ENCODE data around the gene TMEM151B. TPM values are rescaled to one million over a fixed set of nuclear protein-coding genes. Genes with fewer than 3 reads are reported as not detected.
"Not testable (repeated sequence)": the region's sequence is repeated elsewhere in the genome, so short reads cannot be mapped to it uniquely, and the experiment has no call there.

TMEM151B gene
- total RNA-seq, 2 experiments from 2014 or later: not detected

DNA sequence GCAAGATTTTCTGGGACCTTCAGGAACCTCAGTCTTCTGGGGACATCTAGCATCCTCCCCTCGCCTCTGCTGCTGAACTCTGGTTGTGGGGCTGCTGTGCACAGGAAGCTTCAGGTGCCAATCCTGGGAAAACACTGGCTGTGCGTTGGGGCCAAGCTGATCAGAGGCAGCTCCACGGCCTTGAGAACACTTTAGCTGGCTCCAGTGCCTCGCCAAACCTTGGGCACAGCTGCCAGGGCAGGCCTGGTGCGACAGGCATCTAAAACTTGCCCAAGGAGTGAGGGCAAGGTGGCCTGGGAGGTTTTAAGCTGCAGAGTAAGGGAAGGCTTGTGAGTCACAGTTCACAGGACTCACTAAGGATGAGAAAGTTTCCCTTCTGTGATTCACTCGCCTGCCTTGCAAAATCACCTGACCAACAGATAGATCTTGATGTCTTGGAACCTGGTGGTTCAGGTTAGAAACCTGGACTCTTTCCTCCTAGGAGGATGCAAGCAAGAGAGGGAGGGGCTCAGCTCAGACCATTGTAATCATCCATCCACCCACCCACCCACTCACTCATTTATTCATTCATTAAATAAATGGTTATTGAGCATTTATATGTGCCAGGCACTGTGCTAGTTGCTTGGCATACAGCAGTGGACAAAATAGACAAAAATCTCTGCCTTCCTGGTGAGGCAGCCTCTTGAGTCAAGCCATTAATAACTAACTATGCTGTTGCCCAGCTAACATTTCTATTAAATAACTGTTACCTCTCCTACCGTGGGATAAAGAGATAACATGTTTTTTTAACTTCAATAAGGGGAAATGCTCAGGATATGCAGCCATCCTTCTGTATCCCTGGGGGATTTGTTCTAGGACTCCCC is 69.7 kb downstream of the TMEM151B start:
- POLR2A ChIA-PET: no interaction called here
- Mint-ChIP-seq H3K4me3 (no peak overlapping the region), H3K9me3 (no peaks in the 10 kb centered on the region), H3K4me1 (no peaks in the 10 kb centered on the region), H3K36me3 (ENCODE audit: low read depth) (no peaks in the 10 kb centered on the region), H3K27me3 (peaks cover 42% of the 10 kb centered on the region), H3K27ac (no peak overlapping the region)
- no peak for DNase-seq
- CTCF ChIA-PET: interaction anchor here (1.0 to 6.5 kb wide), 5 partner anchors 11 to 167 kb away, joined by 3 to 69 read pairs (median 4); partner anchors contain the start of genes AARS2 and TMEM151B

DNA sequence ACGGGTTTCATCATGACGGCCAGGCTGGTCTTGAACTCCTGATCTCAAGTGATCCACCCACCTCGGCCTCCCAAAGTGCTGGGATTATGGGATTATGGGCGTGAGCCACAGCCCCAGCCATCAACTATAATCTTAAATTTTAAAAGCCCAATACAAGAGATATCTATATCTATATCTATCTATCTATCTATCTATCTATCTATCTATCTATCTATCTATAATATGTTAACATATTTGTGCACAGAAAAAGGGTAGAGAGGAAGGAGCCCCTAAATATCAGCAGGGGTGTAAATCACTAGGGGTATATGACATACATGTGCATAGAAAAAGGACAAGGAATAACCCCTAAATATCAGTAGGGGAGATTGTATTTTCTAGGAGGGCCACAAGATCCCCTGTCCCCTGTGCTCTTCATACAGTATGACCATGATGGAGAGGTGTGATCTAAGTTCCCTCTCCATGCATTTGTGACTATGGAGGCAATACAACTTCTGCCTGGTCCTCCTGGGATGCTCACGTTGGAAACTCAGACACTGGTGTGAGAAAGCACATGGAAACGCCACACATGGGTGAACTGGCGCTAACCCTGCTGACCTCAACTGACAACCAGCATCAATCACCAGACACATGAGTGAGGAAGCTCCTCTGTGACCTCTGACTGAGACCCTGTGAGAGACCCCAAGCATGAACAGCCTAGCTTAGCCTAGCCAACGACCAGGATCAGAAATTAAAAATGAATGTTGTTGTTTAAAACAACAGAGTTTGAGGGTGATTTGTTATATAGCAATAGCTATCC is 71.0 kb downstream of the TMEM151B start:
- peaks cover 48% of the 10 kb centered on the region for H3K27me3 Mint-ChIP-seq
- CTCF ChIA-PET: interaction anchor here (0.7 to 1.5 kb wide), 5 partner anchors 28 to 1592 kb away, joined by 3 to 7 read pairs (median 3); partner anchors contain the start of gene AARS2
- H3K36me3 Mint-ChIP-seq (ENCODE audit: low read depth): no peaks in the 10 kb centered on the region
- no peak for DNase-seq
- H3K9me3 Mint-ChIP-seq: no peaks in the 10 kb centered on the region
- POLR2A ChIA-PET: no interaction called here
- H3K4me3 Mint-ChIP-seq: no peak overlapping the region
- H3K27ac Mint-ChIP-seq: no peak overlapping the region
- H3K4me1 Mint-ChIP-seq: no peaks in the 10 kb centered on the region

DNA sequence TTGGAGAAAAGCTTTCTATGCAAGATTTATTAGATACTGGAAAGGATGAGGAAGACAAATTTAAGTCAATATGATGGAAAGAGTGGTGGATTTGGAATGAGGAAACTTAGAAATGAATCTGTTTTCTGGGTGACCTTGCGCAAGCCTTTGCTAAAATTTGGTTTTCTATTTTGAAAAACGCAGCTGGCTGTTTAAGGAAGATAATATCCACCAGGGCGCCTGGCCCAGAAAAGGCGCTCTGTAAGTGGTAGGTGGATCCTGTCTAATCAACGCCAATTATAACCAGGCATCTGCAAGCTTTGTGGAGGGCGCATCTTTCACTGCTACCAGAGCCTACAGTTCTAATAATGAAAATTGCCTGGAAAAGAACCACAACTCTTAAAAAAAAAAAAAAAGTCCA is 71.8 kb downstream of the TMEM151B start:
- CTCF ChIA-PET: interaction anchor here (0.7 to 1.5 kb wide), 5 partner anchors 29 to 1591 kb away, joined by 3 to 7 read pairs (median 3); partner anchors contain the start of gene AARS2
- no peak overlapping the region for H3K4me3 Mint-ChIP-seq
- H3K27ac Mint-ChIP-seq: no peak overlapping the region
- H3K4me1 Mint-ChIP-seq: no peaks in the 10 kb centered on the region
- no peaks in the 10 kb centered on the region for H3K9me3 Mint-ChIP-seq
- H3K36me3 Mint-ChIP-seq (ENCODE audit: low read depth): no peaks in the 10 kb centered on the region
- no peak for DNase-seq
- H3K27me3 Mint-ChIP-seq: peaks cover 48% of the 10 kb centered on the region
- POLR2A ChIA-PET: interaction anchor here (0.6 kb wide), 1 partner anchor 29 kb away, joined by 3 read pairs; the partner anchor contains the start of gene AARS2

DNA sequence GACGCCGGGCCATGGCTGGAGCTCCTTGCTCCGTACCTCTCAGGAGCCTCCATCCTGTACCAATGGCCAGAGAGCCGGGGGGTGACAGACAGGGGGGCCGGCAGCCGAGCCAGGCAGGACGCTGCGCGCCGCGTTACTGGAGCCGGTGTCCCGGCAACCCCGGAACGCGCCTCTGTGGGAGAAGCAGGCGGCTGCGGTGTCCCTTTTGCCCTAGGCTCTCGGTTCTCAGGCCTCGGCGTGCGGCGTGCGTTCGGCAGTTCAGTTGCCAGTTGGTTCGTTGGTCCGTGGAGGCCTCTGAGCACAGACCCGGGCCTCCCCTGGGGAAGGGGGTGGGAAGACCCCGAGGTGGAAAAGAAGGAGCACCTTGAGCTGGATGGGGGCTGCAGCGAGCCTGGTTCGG is 72.2 kb downstream of the TMEM151B start, which contains the start of gene SPATS1:
Gene SPATS1 (plus strand): TSS at position 162 of the 400 bp plus-strand sequence. CDS start 446 bp downstream, outside the sequence.
- H3K27ac Mint-ChIP-seq: no peak within 1 kb of the TSS
- no peak for DNase-seq
- H3K9me3 Mint-ChIP-seq: no peaks in the 10 kb centered on the region
- POLR2A ChIA-PET: interaction anchor here (0.6 to 1.6 kb wide), 2 partner anchors 30 to 45 kb away, joined by 3 to 6 read pairs; partner anchors contain the start of genes AARS2 and CDC5L
- H3K36me3 Mint-ChIP-seq (ENCODE audit: low read depth): no peaks in the 10 kb centered on the region
- H3K27me3 Mint-ChIP-seq: peaks cover 48% of the 10 kb centered on the region
- CTCF ChIA-PET: interaction anchor here (0.7 to 1.5 kb wide), 3 partner anchors 30 to 1591 kb away, joined by 3 to 7 read pairs (median 3); partner anchors contain the start of gene AARS2
- H3K4me1 Mint-ChIP-seq: no peaks in the 10 kb centered on the region
- H3K4me3 Mint-ChIP-seq: no peak within 1 kb of the TSS

DNA sequence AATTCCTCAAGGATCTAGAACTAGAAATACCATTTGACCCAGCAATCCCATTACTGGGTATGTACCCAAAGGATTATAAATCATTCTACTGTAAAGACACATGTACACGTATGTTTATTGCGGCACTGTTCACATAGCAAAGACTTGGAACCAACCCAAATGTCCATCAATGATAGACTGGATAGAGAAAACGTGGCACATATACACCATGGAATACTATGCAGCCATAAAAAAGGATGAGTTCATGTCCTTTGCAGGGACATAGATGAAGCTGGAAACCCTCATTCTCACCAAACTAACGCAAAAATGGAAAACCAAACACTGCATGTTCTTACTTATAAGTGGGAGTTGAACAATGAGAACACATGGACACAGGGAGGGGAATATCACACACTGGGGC is 76.6 kb downstream of the TMEM151B start:
- H3K4me3 Mint-ChIP-seq; H3K36me3 Mint-ChIP-seq (ENCODE audit: low read depth); DNase-seq; POLR2A ChIA-PET; H3K4me1 Mint-ChIP-seq; H3K27ac Mint-ChIP-seq; H3K9me3 Mint-ChIP-seq: not testable (repeated sequence)
- CTCF ChIA-PET: interaction anchor here (1.4 kb wide), 1 partner anchor 34 kb away, joined by 3 read pairs; the partner anchor contains the start of gene AARS2
- peaks cover 41% of the 10 kb centered on the region for H3K27me3 Mint-ChIP-seq

DNA sequence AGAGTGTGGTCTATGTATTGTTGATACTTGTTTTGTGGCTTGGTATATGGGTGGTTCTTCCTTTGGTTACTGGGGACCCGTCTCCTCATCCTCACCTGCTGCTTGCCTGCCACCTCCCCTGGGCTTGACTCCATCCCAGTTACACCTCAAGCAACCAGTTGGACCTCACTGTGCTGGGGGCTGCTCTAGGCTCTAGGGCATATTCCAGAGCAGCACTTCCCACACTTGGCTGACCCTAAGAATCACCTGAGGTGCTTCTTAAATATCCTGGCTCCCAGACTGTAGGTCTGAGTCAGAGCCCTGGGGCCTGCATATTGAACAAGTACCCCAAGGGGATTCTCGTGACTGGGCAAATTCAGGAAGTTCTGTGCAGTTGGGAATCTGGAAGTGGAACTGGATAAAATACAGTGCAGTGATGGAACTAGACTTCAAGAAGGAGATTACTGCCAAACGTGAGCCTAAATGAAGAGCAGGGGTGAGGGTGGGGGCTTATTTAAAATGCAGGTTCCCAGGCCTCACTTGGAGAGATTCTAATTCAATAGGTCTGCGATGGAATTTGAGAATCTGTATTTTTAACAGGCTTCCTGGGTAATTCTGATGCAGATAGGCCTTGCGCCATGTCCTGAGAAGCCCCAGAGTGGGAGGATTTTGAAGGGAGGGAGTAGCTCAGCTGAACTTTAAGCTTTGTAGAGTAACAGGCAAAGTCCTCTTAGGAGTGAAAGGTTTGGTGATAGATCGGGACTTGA is 79.8 kb downstream of the TMEM151B start:
- Mint-ChIP-seq H3K9me3 (no peaks in the 10 kb centered on the region), H3K4me1 (no peaks in the 10 kb centered on the region), H3K4me3 (no peak overlapping the region), H3K27ac (no peak overlapping the region), H3K36me3 (ENCODE audit: low read depth) (no peaks in the 10 kb centered on the region), H3K27me3 (peaks cover 13% of the 10 kb centered on the region)
- ChIA-PET CTCF (no interaction called here), POLR2A (no interaction called here)
- DNase-seq: no peak

DNA sequence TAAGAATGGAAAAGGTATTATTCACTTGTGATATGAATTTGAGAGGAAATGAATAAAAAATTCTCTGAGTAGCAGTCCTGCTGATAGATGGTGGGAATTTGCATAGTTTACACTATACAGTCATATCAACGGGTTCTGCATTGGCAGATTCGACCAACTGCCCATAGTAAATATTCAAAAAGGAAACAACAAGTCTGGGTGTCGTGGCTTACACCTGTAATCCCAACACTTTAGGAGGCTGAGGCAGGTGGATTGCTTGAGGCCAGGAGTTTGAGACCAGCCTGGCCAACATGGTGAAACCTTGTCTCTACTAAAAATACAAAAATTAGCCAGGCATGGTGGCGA is 80.4 kb downstream of the TMEM151B start:
- DNase-seq; H3K9me3 Mint-ChIP-seq; H3K36me3 Mint-ChIP-seq (ENCODE audit: low read depth); H3K4me1 Mint-ChIP-seq; H3K27ac Mint-ChIP-seq; H3K4me3 Mint-ChIP-seq; POLR2A ChIA-PET: not testable (repeated sequence)
- H3K27me3 Mint-ChIP-seq: peaks cover 13% of the 10 kb centered on the region
- CTCF ChIA-PET: interaction anchor here (1.4 kb wide), 1 partner anchor 11 kb away, joined by 4 read pairs; no protein-coding TSS in a partner anchor

DNA sequence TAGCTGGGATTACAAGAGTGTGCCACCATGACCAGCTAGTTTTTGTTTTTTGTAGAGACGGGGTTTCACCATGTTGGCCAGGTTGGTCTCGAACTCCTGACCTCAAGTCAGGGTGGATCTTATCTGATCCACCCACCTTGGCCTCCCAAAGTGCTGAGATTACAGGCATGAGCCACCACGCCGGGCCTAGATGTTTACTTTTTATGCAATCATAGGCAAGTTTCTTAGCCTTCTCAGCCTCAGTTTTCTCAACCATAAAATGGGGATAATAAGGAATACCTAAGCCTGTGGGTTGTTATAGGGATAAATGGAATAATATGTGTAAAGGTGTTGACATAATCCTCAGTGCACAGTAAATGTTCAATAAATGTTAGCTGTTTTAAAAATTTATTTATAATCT is 82.0 kb downstream of the TMEM151B start:
- Mint-ChIP-seq H3K4me3 (no peak overlapping the region), H3K27me3 (peaks cover 19% of the 10 kb centered on the region), H3K36me3 (ENCODE audit: low read depth) (no peaks in the 10 kb centered on the region), H3K4me1 (no peaks in the 10 kb centered on the region), H3K9me3 (no peaks in the 10 kb centered on the region), H3K27ac (no peak overlapping the region)
- DNase-seq: no peak
- ChIA-PET CTCF (interaction anchor here (1.4 kb wide), 1 partner anchor 13 kb away, joined by 4 read pairs; no protein-coding TSS in a partner anchor), POLR2A (interaction anchor here (1.0 kb wide), 1 partner anchor 8 kb away, joined by 3 read pairs; no protein-coding TSS in a partner anchor)

DNA sequence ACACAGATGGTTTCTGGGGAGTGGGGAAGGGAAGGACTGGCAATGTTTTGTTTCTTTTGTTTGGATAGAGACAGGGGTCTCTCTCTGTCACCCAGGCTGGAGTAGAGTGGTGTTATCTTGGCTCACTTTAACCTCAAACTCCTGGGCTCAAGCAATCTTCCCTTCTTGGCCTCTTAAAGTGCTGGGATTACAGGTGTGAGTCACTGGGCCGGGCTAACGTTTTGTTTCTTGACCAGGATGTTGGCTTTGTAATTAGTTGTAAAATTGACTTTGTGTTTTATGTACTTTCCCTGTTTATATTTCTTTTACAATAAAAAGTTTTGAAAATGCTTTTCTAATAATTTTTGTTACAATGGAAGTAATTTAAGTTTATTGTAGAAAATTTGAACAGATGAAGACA is 83.1 kb downstream of the TMEM151B start:
- POLR2A ChIA-PET: no interaction called here
- Mint-ChIP-seq H3K4me3 (no peak overlapping the region), H3K27ac (no peak overlapping the region), H3K27me3 (peaks cover 25% of the 10 kb centered on the region), H3K4me1 (no peaks in the 10 kb centered on the region), H3K9me3 (no peaks in the 10 kb centered on the region), H3K36me3 (ENCODE audit: low read depth) (no peaks in the 10 kb centered on the region)
- no peak for DNase-seq
- CTCF ChIA-PET: no interaction called here

DNA sequence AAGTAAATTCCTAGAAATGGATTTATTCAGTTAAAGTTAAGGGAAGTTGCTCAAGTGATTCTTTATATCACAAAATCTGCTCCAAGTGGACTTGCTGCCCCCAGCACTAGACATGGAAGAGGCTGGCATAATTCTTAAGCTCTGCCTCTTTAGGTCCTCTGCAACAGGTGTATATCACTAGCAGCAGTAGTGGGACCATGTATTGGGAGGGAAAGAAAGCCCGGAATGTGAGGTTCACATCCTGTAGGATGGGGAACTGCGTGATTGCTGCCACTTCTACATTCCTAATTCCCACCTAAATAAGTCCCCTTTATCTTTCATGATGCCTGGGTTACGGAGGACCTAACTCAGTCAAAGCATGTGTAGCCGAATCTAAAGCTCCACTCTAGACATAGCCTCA is 85.4 kb downstream of the TMEM151B start:
- CTCF ChIA-PET: no interaction called here
- H3K4me1 Mint-ChIP-seq: no peaks in the 10 kb centered on the region
- no peak overlapping the region for H3K27ac Mint-ChIP-seq
- POLR2A ChIA-PET: no interaction called here
- no peaks in the 10 kb centered on the region for H3K9me3 Mint-ChIP-seq
- DNase-seq: no peak
- peaks cover 33% of the 10 kb centered on the region for H3K27me3 Mint-ChIP-seq
- H3K4me3 Mint-ChIP-seq: no peak overlapping the region
- no peaks in the 10 kb centered on the region for H3K36me3 Mint-ChIP-seq (ENCODE audit: low read depth)

DNA sequence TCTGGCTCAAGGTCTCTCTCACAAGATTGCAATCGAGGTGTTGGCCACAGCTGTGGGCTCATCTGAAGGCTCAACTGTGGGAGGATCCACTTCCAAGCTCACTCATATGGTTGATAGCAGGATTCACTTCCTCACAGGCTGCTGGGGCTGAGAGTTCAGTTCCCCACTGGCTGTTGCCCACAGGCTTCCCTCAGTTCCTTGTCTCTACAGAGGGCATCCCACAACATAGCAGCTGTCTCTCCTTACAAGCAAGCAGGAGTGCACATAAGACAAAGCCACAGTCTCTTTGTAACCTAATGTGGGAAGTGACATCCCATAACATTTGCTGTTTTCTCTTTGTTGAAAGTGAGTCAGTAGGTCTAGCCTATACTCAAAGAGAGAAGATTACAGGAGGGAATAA is 86.2 kb downstream of the TMEM151B start:
- no peak overlapping the region for H3K27ac Mint-ChIP-seq
- H3K9me3 Mint-ChIP-seq: no peaks in the 10 kb centered on the region
- H3K4me3 Mint-ChIP-seq: no peak overlapping the region
- H3K36me3 Mint-ChIP-seq (ENCODE audit: low read depth): no peaks in the 10 kb centered on the region
- ChIA-PET POLR2A (no interaction called here), CTCF (no interaction called here)
- H3K4me1 Mint-ChIP-seq: no peaks in the 10 kb centered on the region
- DNase-seq: no peak
- peaks cover 33% of the 10 kb centered on the region for H3K27me3 Mint-ChIP-seq

All from activated CD4-positive, alpha-beta memory T cell treated with anti-CD3 and anti-CD28 coated beads, Interleukin-2, amount 10 ng/mL, durations not matched to agents 7 days and 5 days (primary cell).